GM18873 (cell line): ENCODE data around the gene TMIGD2.
"Not testable (repeated sequence)": the region's sequence is repeated elsewhere in the genome, so short reads cannot be mapped to it uniquely, and the experiment has no call there.

Source experiments
- ATAC-seq: cut with Tn5 transposase; IDR thresholded peaks from one replicate; pipeline ENCODE4 v1.9.1; 2021; ENCODE audit warnings: mild to moderate bottlenecking, moderate library complexity, moderate number of reproducible peaks; ENCODE audit not compliant: unreplicated experiment, low FRiP score

The TMIGD2 gene

GRCh38 chr19:4298810-4299550, 3.2 kb downstream of the TMIGD2 start:
- ATAC-seq = no peak

- ATAC-seq = no peak
Measured at GRCh38 chr19:4297901-4298809, 4.0 kb downstream of the TMIGD2 start.

- no peak for ATAC-seq
Measured at GRCh38 chr19:4295972-4296771, 6.0 kb downstream of the TMIGD2 start.

- no peak for ATAC-seq
Measured at GRCh38 chr19:4294389-4294788, 7.8 kb downstream of the TMIGD2 start.

GRCh38 chr19:4292515-4292914, 9.7 kb downstream of the TMIGD2 start:
- ATAC-seq = no peak

GRCh38 chr19:4291184-4291732, 10.9 kb downstream of the TMIGD2 start:
- no peak for ATAC-seq

GRCh38 chr19:4288091-4288777, 14.0 kb downstream of the TMIGD2 start:
- no peak for ATAC-seq

- not testable (repeated sequence) for ATAC-seq
Measured at GRCh38 chr19:4286141-4286540, 16.0 kb downstream of the TMIGD2 start.

GRCh38 chr19:4284974-4285373, 17.2 kb downstream of the TMIGD2 start:
- no peak for ATAC-seq

GRCh38 chr19:4284176-4284958, 17.8 kb downstream of the TMIGD2 start:
- ATAC-seq = no peak

GRCh38 chr19:4279530-4280422, 22.4 kb downstream of the TMIGD2 start:
- ATAC-seq = no peak

- no peak for ATAC-seq
Measured at GRCh38 chr19:4279267-4279529, 23.0 kb downstream of the TMIGD2 start.

GRCh38 chr19:4278419-4279266, 23.5 kb downstream of the TMIGD2 start, which contains the start of gene SHD:
SHD (plus strand) TSS chr19:4279266; CDS start chr19:4280064, 798 bp downstream.
- ATAC-seq = no peak

- ATAC-seq = no peak
Measured at GRCh38 chr19:4278010-4278409, 24.2 kb downstream of the TMIGD2 start.

GRCh38 chr19:4277191-4277696, 24.9 kb downstream of the TMIGD2 start:
- ATAC-seq = no peak

GRCh38 chr19:4274321-4274686, 27.9 kb downstream of the TMIGD2 start:
- ATAC-seq = not testable (repeated sequence)

GRCh38 chr19:4272894-4273293, 29.3 kb downstream of the TMIGD2 start:
- no peak for ATAC-seq
